Osteocyte (in vitro differentiated cells): ENCODE data around the gene ZDHHC11B. TPM values are rescaled to one million over a fixed set of nuclear protein-coding genes. Genes with fewer than 3 reads are reported as not detected.

Experiments
- DNase-seq: peaks from one replicate; pipeline ENCODE4 v3.0.0; 2021; ENCODE audit warnings: mixed read lengths; ENCODE audit not compliant: unreplicated experiment; ENCODE audit errors: extremely low spot score
- H3K27ac Mint-ChIP-seq: one replicate; pipeline ENCODE4 v1.8.0; 2021; ENCODE audit warnings: mild to moderate bottlenecking, mixed read lengths; ENCODE audit not compliant: unreplicated experiment
- H3K27me3 Mint-ChIP-seq: one replicate; pipeline ENCODE4 v1.8.0; 2021; ENCODE audit warnings: mixed read lengths; ENCODE audit not compliant: unreplicated experiment
- H3K36me3 Mint-ChIP-seq: one replicate; pipeline ENCODE4 v1.8.0; 2021; ENCODE audit warnings: mixed read lengths; ENCODE audit not compliant: unreplicated experiment
- H3K4me1 Mint-ChIP-seq: one replicate; pipeline ENCODE4 v1.8.0; 2021; ENCODE audit warnings: mixed read lengths; ENCODE audit not compliant: unreplicated experiment
- H3K4me3 Mint-ChIP-seq: one replicate; pipeline ENCODE4 v1.8.0; 2021; ENCODE audit warnings: mild to moderate bottlenecking, moderate library complexity, mixed read lengths; ENCODE audit not compliant: unreplicated experiment
- H3K9me3 Mint-ChIP-seq: one replicate; pipeline ENCODE4 v1.8.0; 2021; ENCODE audit warnings: mixed read lengths; ENCODE audit not compliant: unreplicated experiment
- CTCF ChIP-seq: fragments of 200-600 bp; sonication (generic); IDR thresholded peaks from 2 replicates; pipeline ENCODE4 v1.5.0; 2021; ENCODE audit warnings: antibody characterized with exemption, mild to moderate bottlenecking, moderate library complexity
- total RNA-seq: library from RNA; stranded (reverse); gene quantifications from 2 replicates; pipeline ENCODE4 v1.2.1, GENCODE V29; 2021

ZDHHC11B gene
- total RNA-seq, 1 donor from 2014 or later = not detected

GRCh38 chr5:660491-661030, 124.0 kb downstream of the ZDHHC11B start:
- H3K27ac Mint-ChIP-seq = no peak overlapping the region
- H3K27me3 Mint-ChIP-seq = no peaks in the 10 kb centered on the region
- H3K9me3 Mint-ChIP-seq = no peaks in the 10 kb centered on the region
- no peaks in the 10 kb centered on the region for H3K4me1 Mint-ChIP-seq
- no peak overlapping the region for H3K4me3 Mint-ChIP-seq
- TF ChIP-seq CTCF = no peak
- peaks cover 26% of the 10 kb centered on the region for H3K36me3 Mint-ChIP-seq
- no peak for DNase-seq

Other genes with a start within 250 kb of the ZDHHC11B start
- 5.4 and 7.6 TPM in 2 replicates for gene CEP72, start 172.4 kb downstream of the ZDHHC11B start, total RNA-seq
- 0.13 and 0.16 TPM in 2 replicates for gene TPPP, start 91.4 kb downstream of the ZDHHC11B start, total RNA-seq
- 4.4 and 6.3 TPM in 2 replicates for gene ZDHHC11, start 66.3 kb upstream of the ZDHHC11B start, total RNA-seq
- gene BRD9, start 108.1 kb upstream of the ZDHHC11B start, total RNA-seq = 38.2 and 39.4 TPM in 2 replicates
- gene TRIP13, start 108.2 kb upstream of the ZDHHC11B start, total RNA-seq = 4.1 and 6.9 TPM in 2 replicates
- not detected in 2 replicates for gene NKD2, start 224.1 kb upstream of the ZDHHC11B start, total RNA-seq